DMS 273 (cell line): ENCODE measurements around the gene ANXA2R.
"Not testable (repeated sequence)": the region's sequence is repeated elsewhere in the genome, so short reads cannot be mapped to it uniquely, and the experiment has no call there.

Experiments
- DNase-seq: peaks from one replicate; lab custom pipeline; 2025; ENCODE audit not compliant: unreplicated experiment; lab: John Stamatoyannopoulos, UW

The ANXA2R gene

GRCh38 chr5:43040287-43041098 is at the start of gene ANXA2R:
Gene ANXA2R (minus strand): TSS chr5:43040319. CDS start chr5:43040046, 273 bp downstream.
- peak; percentile 99 for DNase-seq

- DNase-seq, result not testable (repeated sequence)
Measured at GRCh38 chr5:43086118-43086908, 46.2 kb upstream of the ANXA2R start.

- DNase-seq, result no peak
Measured at GRCh38 chr5:43085453-43085852, 45.3 kb upstream of the ANXA2R start.

- DNase-seq, result peak; percentile 8
Measured at GRCh38 chr5:43084468-43084867, 44.3 kb upstream of the ANXA2R start.

GRCh38 chr5:43081345-43081744 is 41.2 kb upstream of the ANXA2R start:
- DNase-seq, result not testable (repeated sequence)

- no peak for DNase-seq
Measured at GRCh38 chr5:43078956-43079355, 38.8 kb upstream of the ANXA2R start.

- not testable (repeated sequence) for DNase-seq
Measured at GRCh38 chr5:43077446-43078191, 37.5 kb upstream of the ANXA2R start.

GRCh38 chr5:43075319-43076293 is 35.5 kb upstream of the ANXA2R start:
- peak; percentile 15 for DNase-seq

GRCh38 chr5:43074987-43075318 is 34.8 kb upstream of the ANXA2R start:
- no peak for DNase-seq

- DNase-seq, result peak; percentile 77
Measured at GRCh38 chr5:43073597-43074546, 33.8 kb upstream of the ANXA2R start.

- not testable (repeated sequence) for DNase-seq
Measured at GRCh38 chr5:43069401-43069720, 29.2 kb upstream of the ANXA2R start.

- no peak for DNase-seq
Measured at GRCh38 chr5:43068037-43068436, 27.9 kb upstream of the ANXA2R start.

GRCh38 chr5:43066799-43067741 is 27.0 kb upstream of the ANXA2R start:
- peak; percentile 95 for DNase-seq

GRCh38 chr5:43065948-43066798 is 26.1 kb upstream of the ANXA2R start:
- DNase-seq, result peak; percentile 88

GRCh38 chr5:43065387-43065947 is 25.3 kb upstream of the ANXA2R start:
- peak; percentile 58 for DNase-seq

- no peak for DNase-seq
Measured at GRCh38 chr5:43063721-43064171, 23.6 kb upstream of the ANXA2R start.
